Astrocyte (in vitro differentiated cells and primary cell): ENCODE measurements around the gene KRTAP10-1. TPM values are rescaled to one million over a fixed set of nuclear protein-coding genes. Genes with fewer than 3 reads are reported as not detected.

ENCODE experiments used
- DNase-seq: peaks from one replicate; pipeline ENCODE4 v3.0.0-alpha.2; 2010; ENCODE audit warnings: low read depth
- FAIRE-seq: peaks from 2 replicates; lab custom pipeline; 2011; peaks lifted over from hg19 to GRCh38; lab: Jason Lieb, UNC
- H2AFZ ChIP-seq: 2 replicates; pipeline ENCODE4 v1.6.0; 2012; ENCODE audit warnings: low read depth, low read length, inconsistent platforms
- H3K27ac ChIP-seq: 2 replicates; pipeline ENCODE4 v1.5.1; 2011; ENCODE audit warnings: low read depth, low read length, inconsistent platforms
- H3K27me3 ChIP-seq: 2 replicates; pipeline ENCODE4 v1.6.0; 2011; ENCODE audit warnings: low read length, inconsistent platforms; ENCODE audit not compliant: insufficient read depth
- H3K36me3 ChIP-seq: 2 replicates; pipeline ENCODE4 v1.5.1; 2011; ENCODE audit warnings: low read length, inconsistent platforms; ENCODE audit not compliant: insufficient read depth
- H3K4me1 ChIP-seq: 2 replicates; pipeline ENCODE4 v1.5.1; 2011; ENCODE audit warnings: low read length, inconsistent platforms; ENCODE audit not compliant: insufficient read depth
- H3K4me2 ChIP-seq: 2 replicates; pipeline ENCODE4 v1.6.0; 2012; ENCODE audit warnings: low read length, inconsistent platforms
- H3K4me3 ChIP-seq: 2 replicates; pipeline ENCODE4 v1.5.1; 2011; ENCODE audit warnings: low read depth, mild to moderate bottlenecking, low read length, inconsistent platforms; ENCODE audit not compliant: insufficient read depth
- H3K79me2 ChIP-seq: 2 replicates; pipeline ENCODE4 v1.6.0; 2012; ENCODE audit warnings: mild to moderate bottlenecking, low read length, inconsistent platforms; ENCODE audit not compliant: insufficient read depth
- H3K9ac ChIP-seq: 2 replicates; pipeline ENCODE4 v1.6.0; 2012; ENCODE audit warnings: mild to moderate bottlenecking, low read length, inconsistent platforms
- H3K9me3 ChIP-seq: 2 replicates; pipeline ENCODE4 v1.5.1; 2012; ENCODE audit warnings: low read depth, mild to moderate bottlenecking, low read length, inconsistent platforms; ENCODE audit not compliant: insufficient read depth
- H4K20me1 ChIP-seq: 2 replicates; pipeline ENCODE4 v1.6.0; 2012; ENCODE audit warnings: low read length, inconsistent platforms; ENCODE audit not compliant: insufficient read depth
- H3K27ac Mint-ChIP-seq: one replicate; pipeline ENCODE4 v1.8.0; 2021; ENCODE audit warnings: mild to moderate bottlenecking, mixed read lengths; ENCODE audit not compliant: unreplicated experiment
- H3K27me3 Mint-ChIP-seq: one replicate; pipeline ENCODE4 v1.8.0; 2021; ENCODE audit warnings: low read depth, mixed read lengths; ENCODE audit not compliant: unreplicated experiment
- H3K36me3 Mint-ChIP-seq: one replicate; pipeline ENCODE4 v1.8.0; 2021; ENCODE audit warnings: low read depth, mixed read lengths; ENCODE audit not compliant: unreplicated experiment
- H3K4me1 Mint-ChIP-seq: one replicate; pipeline ENCODE4 v1.8.0; 2021; ENCODE audit warnings: low read depth, mixed read lengths; ENCODE audit not compliant: unreplicated experiment
- H3K4me3 Mint-ChIP-seq: one replicate; pipeline ENCODE4 v1.8.0; 2021; ENCODE audit warnings: mild to moderate bottlenecking, moderate library complexity, mixed read lengths; ENCODE audit not compliant: unreplicated experiment
- H3K9me3 Mint-ChIP-seq: one replicate; pipeline ENCODE4 v1.8.0; 2021; ENCODE audit warnings: mild to moderate bottlenecking, mixed read lengths; ENCODE audit not compliant: unreplicated experiment
- EZH2 ChIP-seq: IDR thresholded peaks from 2 replicates; pipeline ENCODE4 v1.6.1; 2012; ENCODE audit warnings: mild to moderate bottlenecking, low read length, inconsistent platforms; ENCODE audit not compliant: insufficient read depth
- total RNA-seq: library from RNA; stranded (reverse); gene quantifications from 2 replicates; pipeline ENCODE4 v1.2.1, GENCODE V29; 2021
- TF ChIP-seq, protein P1 (sequence below): IDR thresholded peaks from 2 replicates; pipeline ENCODE4 v1.5.1; 2011; ENCODE audit warnings: low read depth, mild to moderate bottlenecking, inconsistent platforms, low read length, moderate library complexity; ENCODE audit not compliant: insufficient read depth

The KRTAP10-1 gene
- total RNA-seq, 1 donor from 2014 or later, result not detected

DNA sequence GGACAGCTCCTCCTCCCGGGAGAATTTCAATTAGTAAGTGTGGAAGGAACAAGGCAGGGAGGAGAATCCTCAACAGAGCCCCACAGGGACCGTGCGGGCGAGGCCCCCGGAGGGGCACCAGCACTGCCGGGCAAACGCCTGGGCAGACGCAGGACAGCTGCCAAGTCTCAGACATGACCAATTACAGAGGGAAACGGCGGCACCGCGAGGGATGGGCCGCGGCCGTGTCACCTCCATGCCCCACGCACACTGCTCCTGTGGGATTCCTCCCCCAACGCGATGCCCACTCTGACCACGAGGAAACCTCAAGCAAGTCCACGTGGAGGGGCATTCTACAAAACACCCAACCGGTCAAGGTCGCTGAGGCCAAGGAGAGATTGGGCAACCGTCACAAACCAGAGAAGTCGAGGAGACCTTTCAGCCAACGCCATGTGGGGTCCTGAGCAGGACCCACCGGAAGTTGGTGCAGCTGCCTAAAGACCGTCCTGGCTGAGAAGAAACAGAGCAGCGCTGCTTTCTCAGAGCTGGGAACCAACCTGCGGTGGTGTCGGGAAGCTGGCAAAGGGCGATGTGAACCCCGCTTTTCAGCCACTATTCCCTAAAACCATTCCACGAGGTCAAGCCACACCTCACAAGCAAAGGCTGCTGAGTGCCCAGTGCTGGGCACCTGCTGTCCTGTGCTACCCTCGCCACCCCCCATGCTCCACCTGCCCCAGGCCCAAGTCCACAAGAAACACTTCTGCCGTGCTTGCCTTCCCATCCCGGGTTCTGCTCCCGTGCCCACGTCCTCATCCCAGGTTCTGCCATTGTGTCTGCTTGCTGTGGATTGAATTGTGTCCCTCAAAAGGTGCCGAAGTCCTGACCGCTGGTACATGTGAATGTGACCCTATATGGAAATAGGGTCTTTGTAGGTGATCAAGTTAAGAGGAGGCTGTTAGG is 32.1 kb upstream of the KRTAP10-1 start:
- DNase-seq (no peak), FAIRE-seq (no peak)
- Histone ChIP-seq H3K4me3 (no peak overlapping the region), H3K79me2 (no peaks in the 10 kb centered on the region), H3K4me1 (no peaks in the 10 kb centered on the region), H2AFZ (no peak overlapping the region), H4K20me1 (no peaks in the 10 kb centered on the region), H3K9me3 (peaks cover 11% of the 10 kb centered on the region), H3K9ac (no peak overlapping the region), H3K27me3 (no peaks in the 10 kb centered on the region), H3K4me2 (no peak overlapping the region), H3K27ac (no peak overlapping the region), H3K36me3 (no peaks in the 10 kb centered on the region)
- Mint-ChIP-seq H3K4me3 (no peak overlapping the region), H3K9me3 (peaks cover 20% of the 10 kb centered on the region), H3K27ac (peak overlapping the region; percentile 44), H3K36me3 (peaks cover 6% of the 10 kb centered on the region), H3K27me3 (peaks cover 19% of the 10 kb centered on the region), H3K4me1 (peaks cover 4% of the 10 kb centered on the region)
- TF ChIP-seq, protein P1, sequence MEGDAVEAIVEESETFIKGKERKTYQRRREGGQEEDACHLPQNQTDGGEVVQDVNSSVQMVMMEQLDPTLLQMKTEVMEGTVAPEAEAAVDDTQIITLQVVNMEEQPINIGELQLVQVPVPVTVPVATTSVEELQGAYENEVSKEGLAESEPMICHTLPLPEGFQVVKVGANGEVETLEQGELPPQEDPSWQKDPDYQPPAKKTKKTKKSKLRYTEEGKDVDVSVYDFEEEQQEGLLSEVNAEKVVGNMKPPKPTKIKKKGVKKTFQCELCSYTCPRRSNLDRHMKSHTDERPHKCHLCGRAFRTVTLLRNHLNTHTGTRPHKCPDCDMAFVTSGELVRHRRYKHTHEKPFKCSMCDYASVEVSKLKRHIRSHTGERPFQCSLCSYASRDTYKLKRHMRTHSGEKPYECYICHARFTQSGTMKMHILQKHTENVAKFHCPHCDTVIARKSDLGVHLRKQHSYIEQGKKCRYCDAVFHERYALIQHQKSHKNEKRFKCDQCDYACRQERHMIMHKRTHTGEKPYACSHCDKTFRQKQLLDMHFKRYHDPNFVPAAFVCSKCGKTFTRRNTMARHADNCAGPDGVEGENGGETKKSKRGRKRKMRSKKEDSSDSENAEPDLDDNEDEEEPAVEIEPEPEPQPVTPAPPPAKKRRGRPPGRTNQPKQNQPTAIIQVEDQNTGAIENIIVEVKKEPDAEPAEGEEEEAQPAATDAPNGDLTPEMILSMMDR, result no peak
- TF ChIP-seq EZH2, result no peak

DNA sequence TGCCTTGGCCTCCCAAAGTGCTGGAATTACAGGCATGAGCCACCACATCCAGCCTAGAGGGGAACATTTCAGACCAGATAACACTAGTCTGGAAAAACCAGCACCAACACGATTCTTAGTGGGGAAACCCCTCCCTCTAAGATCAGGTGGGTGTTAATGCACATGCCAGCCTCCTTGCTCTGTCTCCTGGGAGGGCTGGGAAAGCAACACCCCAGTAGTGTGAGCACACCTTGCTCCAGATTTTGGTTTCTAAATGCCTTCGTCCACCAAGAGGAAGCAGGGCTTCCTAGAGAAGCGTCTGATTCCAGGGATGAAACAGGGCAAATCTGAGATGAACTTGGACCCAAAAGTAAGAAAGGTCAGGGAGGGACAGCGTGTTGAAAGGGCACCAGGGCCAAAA is 31.3 kb upstream of the KRTAP10-1 start:
- Histone ChIP-seq H3K4me2 (no peak overlapping the region), H3K79me2 (no peaks in the 10 kb centered on the region), H4K20me1 (no peaks in the 10 kb centered on the region), H3K36me3 (no peaks in the 10 kb centered on the region), H3K9ac (no peak overlapping the region), H2AFZ (no peak overlapping the region), H3K4me1 (no peaks in the 10 kb centered on the region), H3K27ac (no peak overlapping the region), H3K27me3 (no peaks in the 10 kb centered on the region), H3K9me3 (peaks cover 11% of the 10 kb centered on the region), H3K4me3 (no peak overlapping the region)
- H3K27ac Mint-ChIP-seq, result no peak overlapping the region
- no peak overlapping the region for H3K4me3 Mint-ChIP-seq
- TF ChIP-seq, protein P1, result no peak
- TF ChIP-seq EZH2, result no peak
- H3K9me3 Mint-ChIP-seq, result peaks cover 20% of the 10 kb centered on the region
- H3K4me1 Mint-ChIP-seq, result peaks cover 4% of the 10 kb centered on the region
- no peak for DNase-seq
- H3K36me3 Mint-ChIP-seq, result peaks cover 6% of the 10 kb centered on the region
- H3K27me3 Mint-ChIP-seq, result peaks cover 19% of the 10 kb centered on the region
- no peak for FAIRE-seq
